ENCODE data around the gene IRAK1. TPM values are rescaled to one million over a fixed set of nuclear protein-coding genes. Genes with fewer than 3 reads are reported as not detected.

The IRAK1 gene
- 10 to 100 TPM in 7 of 8 experiments, 1 to 10 TPM in 1; 2.7 to 52.9 (median 21.7) TPM for total RNA-seq

- ATAC-seq (replicated peaks in 6 of 8): peak; percentile 70 to 84 (median 80)
- WGBS, 10 experiments: 36% methylated on average over 3 of the region's 99 CpGs; no CpG with 5 or more reads in 9 of the 10 experiments
- Histone ChIP-seq H3K4me1 (replicated peaks in 1 of 2) (peaks cover 35 to 44% of the 10 kb centered on the region in 2 donors), H3K27ac (peak within 1 kb of the TSS; percentile 78 to 93), H3K4me3 (peak within 1 kb of the TSS; percentile 36 to 66 (median 47))
- in situ Hi-C loops (cut with MboI; ENCODE audit: low pct_unique_long_range_greater_than_20kb in 2 of 9, low sequenced_read_pairs in 9 of 9, unreplicated experiment in 9 of 9): no loop called here
Measured at GRCh38 chrX:154019633-154020528, at the start of gene IRAK1. Gene IRAK1 (minus strand): TSS chrX:154019902. CDS start chrX:154019812, 90 bp downstream.

GRCh38 chrX:154068560-154068959 is 48.9 kb upstream of the IRAK1 start:
- H3K4me1 ChIP-seq (replicated peaks in 1 of 2): no peaks in the 10 kb centered on the region
- no peak overlapping the region for H3K4me3 ChIP-seq
- in situ Hi-C loops (cut with MboI; ENCODE audit: low pct_unique_long_range_greater_than_20kb in 2 of 9, low sequenced_read_pairs in 9 of 9, unreplicated experiment in 9 of 9): no loop called here
- no peak for ATAC-seq (replicated peaks in 6 of 8)
- WGBS, 10 experiments: 26 to 100% (median 90%) methylated on average over 1 to 3 of the region's 3 CpGs; no CpG with 5 or more reads in 2 of the 10 experiments
- no peak overlapping the region for H3K27ac ChIP-seq

GRCh38 chrX:154064637-154065435 is 45.1 kb upstream of the IRAK1 start:
- Histone ChIP-seq H3K4me1 (replicated peaks in 1 of 2) (no peaks in the 10 kb centered on the region), H3K4me3 (no peak overlapping the region), H3K27ac (no peak overlapping the region)
- in situ Hi-C loops (cut with MboI; ENCODE audit: low pct_unique_long_range_greater_than_20kb in 2 of 9, low sequenced_read_pairs in 9 of 9, unreplicated experiment in 9 of 9): no loop called here
- no peak for ATAC-seq (replicated peaks in 6 of 8)
- 44% methylated on average over 5 of the region's 9 CpGs; no CpG with 5 or more reads in 9 of the 10 experiments for WGBS, 10 experiments

- Histone ChIP-seq H3K4me1 (replicated peaks in 1 of 2) (no peaks in the 10 kb centered on the region), H3K4me3 (no peak overlapping the region), H3K27ac (no peak overlapping the region)
- in situ Hi-C loops (cut with MboI; ENCODE audit: low pct_unique_long_range_greater_than_20kb in 2 of 9, low sequenced_read_pairs in 9 of 9, unreplicated experiment in 9 of 9): no loop called here
- no peak for ATAC-seq (replicated peaks in 6 of 8)
- 74 to 100% (median 92%) methylated on average over 1 to 3 of the region's 4 CpGs; no CpG with 5 or more reads in 6 of the 10 experiments for WGBS, 10 experiments
Measured at GRCh38 chrX:154063234-154063633, 43.5 kb upstream of the IRAK1 start.

GRCh38 chrX:154061801-154062200 is 42.1 kb upstream of the IRAK1 start:
- Histone ChIP-seq H3K4me1 (replicated peaks in 1 of 2) (no peaks in the 10 kb centered on the region), H3K4me3 (no peak overlapping the region), H3K27ac (no peak overlapping the region)
- no peak for ATAC-seq (replicated peaks in 6 of 8)
- in situ Hi-C loops (cut with MboI; ENCODE audit: low pct_unique_long_range_greater_than_20kb in 2 of 9, low sequenced_read_pairs in 9 of 9, unreplicated experiment in 9 of 9): no loop called here
- 57 to 100% (median 100%) methylated on average over 1 to 5 of the region's 8 CpGs; no CpG with 5 or more reads in 7 of the 10 experiments for WGBS, 10 experiments

- ATAC-seq (replicated peaks in 6 of 8): no peak
- Histone ChIP-seq H3K27ac (no peak overlapping the region), H3K4me1 (replicated peaks in 1 of 2) (no peaks in the 10 kb centered on the region), H3K4me3 (no peak overlapping the region)
- WGBS, 10 experiments: 40 to 100% (median 64%) methylated on average over 1 to 5 of the region's 5 CpGs; no CpG with 5 or more reads in 4 of the 10 experiments
- in situ Hi-C loops (cut with MboI; ENCODE audit: low pct_unique_long_range_greater_than_20kb in 2 of 9, low sequenced_read_pairs in 9 of 9, unreplicated experiment in 9 of 9): no loop called here
Measured at GRCh38 chrX:154059729-154060245, 40.1 kb upstream of the IRAK1 start.

- Histone ChIP-seq H3K27ac (no peak overlapping the region), H3K4me3 (no peak overlapping the region), H3K4me1 (replicated peaks in 1 of 2) (no peaks in the 10 kb centered on the region)
- WGBS, 10 experiments: 0 to 50% methylated on average over 1 of the region's 1 CpG; no CpG with 5 or more reads in 8 of the 10 experiments
- in situ Hi-C loops (cut with MboI; ENCODE audit: low pct_unique_long_range_greater_than_20kb in 2 of 9, low sequenced_read_pairs in 9 of 9, unreplicated experiment in 9 of 9): no loop called here
- ATAC-seq (replicated peaks in 6 of 8): no peak
Measured at GRCh38 chrX:154059231-154059630, 39.5 kb upstream of the IRAK1 start.

GRCh38 chrX:154058214-154058997 is 38.7 kb upstream of the IRAK1 start:
- Histone ChIP-seq H3K27ac (no peak overlapping the region), H3K4me1 (replicated peaks in 1 of 2) (no peaks in the 10 kb centered on the region), H3K4me3 (no peak overlapping the region)
- no peak for ATAC-seq (replicated peaks in 6 of 8)
- WGBS, 10 experiments: 56 to 100% (median 75%) methylated on average over 1 to 3 of the region's 11 CpGs; no CpG with 5 or more reads in 7 of the 10 experiments
- in situ Hi-C loops (cut with MboI; ENCODE audit: low pct_unique_long_range_greater_than_20kb in 2 of 9, low sequenced_read_pairs in 9 of 9, unreplicated experiment in 9 of 9): no loop called here

GRCh38 chrX:154057791-154058190 is 38.1 kb upstream of the IRAK1 start:
- no peaks in the 10 kb centered on the region for H3K4me1 ChIP-seq (replicated peaks in 1 of 2)
- no peak for ATAC-seq (replicated peaks in 6 of 8)
- no peak overlapping the region for H3K27ac ChIP-seq
- in situ Hi-C loops (cut with MboI; ENCODE audit: low pct_unique_long_range_greater_than_20kb in 2 of 9, low sequenced_read_pairs in 9 of 9, unreplicated experiment in 9 of 9): no loop called here
- no peak overlapping the region for H3K4me3 ChIP-seq
- no CpG with 5 or more reads among the region's 1 CpG for WGBS, 10 experiments

GRCh38 chrX:154056770-154057241 is 37.1 kb upstream of the IRAK1 start:
- H3K4me1 ChIP-seq (replicated peaks in 1 of 2): no peaks in the 10 kb centered on the region
- no peak overlapping the region for H3K27ac ChIP-seq
- 38 to 58% (median 40%) methylated on average over 1 to 3 of the region's 8 CpGs; no CpG with 5 or more reads in 7 of the 10 experiments for WGBS, 10 experiments
- ATAC-seq (replicated peaks in 6 of 8): peak in 1 of 8 experiments; percentile 16
- H3K4me3 ChIP-seq: no peak overlapping the region
- in situ Hi-C loops (cut with MboI; ENCODE audit: low pct_unique_long_range_greater_than_20kb in 2 of 9, low sequenced_read_pairs in 9 of 9, unreplicated experiment in 9 of 9): no loop called here

- Histone ChIP-seq H3K4me1 (replicated peaks in 1 of 2) (peaks cover 0 to 12% of the 10 kb centered on the region in 2 donors), H3K27ac (no peak overlapping the region), H3K4me3 (no peak overlapping the region)
- WGBS, 10 experiments: 0 to 100% (median 17%) methylated on average over 1 to 8 of the region's 8 CpGs; no CpG with 5 or more reads in 5 of the 10 experiments
- in situ Hi-C loops (cut with MboI; ENCODE audit: low pct_unique_long_range_greater_than_20kb in 2 of 9, low sequenced_read_pairs in 9 of 9, unreplicated experiment in 9 of 9): no loop called here
- peak; percentile 13 to 86 (median 56) for ATAC-seq (replicated peaks in 6 of 8)
Measured at GRCh38 chrX:154051201-154051810, 31.6 kb upstream of the IRAK1 start.

GRCh38 chrX:154050113-154050495 is 30.4 kb upstream of the IRAK1 start:
- 53% methylated on average over 3 of the region's 7 CpGs; no CpG with 5 or more reads in 9 of the 10 experiments for WGBS, 10 experiments

More at GRCh38 chrX:154050113-154050495, 30.4 kb upstream of the IRAK1 start:
- in situ Hi-C loops (cut with MboI; ENCODE audit: low pct_unique_long_range_greater_than_20kb in 2 of 9, low sequenced_read_pairs in 9 of 9, unreplicated experiment in 9 of 9): no loop called here
- no peak overlapping the region for H3K4me3 ChIP-seq
- peak in 1 of 8 experiments; percentile 16 for ATAC-seq (replicated peaks in 6 of 8)
- no peak overlapping the region for H3K27ac ChIP-seq
- peaks cover 0 to 16% of the 10 kb centered on the region in 2 donors for H3K4me1 ChIP-seq (replicated peaks in 1 of 2)
